ENCODE results near the gene NPTX2. TPM values are rescaled to one million over a fixed set of nuclear protein-coding genes. Genes with fewer than 3 reads are reported as not detected.

NPTX2 gene
- total and polyA plus RNA-seq, 2 of the 8 experiments (the other 6 are each of a cell fraction or from before 2014, with no cell fraction given): 18.4 to 19.2 TPM

- TF ChIP-seq HDAC2 (IDR thresholded peaks at IDR 0.05; ENCODE audit: borderline replicate concordance in 1 of 2, low read depth in 2 of 2, low read length in 2 of 2) (no peak), SIRT6 (IDR thresholded peaks at IDR 0.05; ENCODE audit: low read length) (no peak), BACH1 (IDR thresholded peaks at IDR 0.05; ENCODE audit: low read length) (no peak), CBX5 (IDR thresholded peaks at IDR 0.05; ENCODE audit: low read depth, low read length) (no peak), KDM4A (IDR thresholded peaks at IDR 0.05; ENCODE audit: low read depth, low read length, severe bottlenecking) (no peak), CHD1 (IDR thresholded peaks at IDR 0.05; ENCODE audit: low read depth, low read length) (no peak), NANOG (IDR thresholded peaks at IDR 0.05; ENCODE audit: insufficient read depth, low read depth, low read length, poor library complexity, severe bottlenecking) (no peak)
Measured at GRCh38 chr7:98643236-98643985, 26.3 kb downstream of the NPTX2 start (continued).
